Body of pancreas (tissue), 4 donors: ENCODE data around the gene UNC45B. TPM values are rescaled to one million over a fixed set of nuclear protein-coding genes. Genes with fewer than 3 reads are reported as not detected.

Source experiments
- ATAC-seq: fragments of 150-250 bp; one replicate; pipeline ENCODE4 v1.9.1; 2016
- DNase-seq, 4 donors: peaks; one replicate each; pipeline ENCODE4 v3.0.0-alpha.2; 2019
- H3K27ac ChIP-seq, 4 donors: fragments of 200-600 bp; sonication (generic); 1 replicate in 3 of 4; 2 replicates in 1 of 4; pipeline versions ENCODE4 v1.5.1 to v1.6.1; 2016 to 2019; ENCODE audit warnings: mild to moderate bottlenecking in 1 of 4, mixed read lengths in 1 of 4, moderate library complexity in 1 of 4
- H3K27me3 ChIP-seq, 2 donors: fragments of 200-600 bp; sonication (generic); one replicate each; pipeline ENCODE4 v1.6.0; 2016; ENCODE audit warnings: mild to moderate bottlenecking in 1 of 2
- H3K36me3 ChIP-seq, 2 donors: fragments of 200-600 bp; sonication (generic); replicated peaks in 1 of 2; 2 replicates each; pipeline ENCODE4 v1.5.1; 2016; ENCODE audit warnings: low read depth in 2 of 2; ENCODE audit not compliant: insufficient read depth in 1 of 2
- H3K4me1 ChIP-seq: fragments of 200-600 bp; sonication (generic); one replicate; pipeline ENCODE4 v1.6.0; 2016
- H3K4me3 ChIP-seq, 2 donors: fragments of 200-600 bp; sonication (generic); 1 replicate in 1 of 2; 2 replicates in 1 of 2; pipeline ENCODE4 v1.5.1; 2016 to 2019
- H3K9me3 ChIP-seq, 3 donors: fragments of 200-600 bp; sonication (generic); 1 replicate in 2 of 3; 2 replicates in 1 of 3; pipeline ENCODE4 v1.5.1; 2016
- POLR2A ChIP-seq, 3 donors: fragments of 450-650 bp; IDR thresholded peaks; one replicate each; pipeline ENCODE4 v1.6.1; 2016; ENCODE audit warnings: antibody characterized with exemption in 3 of 3, mild to moderate bottlenecking in 2 of 3
- WGBS, 2 donors: methylation state at CpG; one replicate each; pipeline ENCODE4 v1.1.5; 2017; 5-methylcytosine and 5-hydroxymethylcytosine counted together
- intact Hi-C: fragments of 100-400 bp; cut with DNase I; formaldehyde crosslinking; loops from one replicate; pipeline ENCODE4 v1.15.1; 2023
- total RNA-seq, 2 donors: library from RNA; depleted of rRNA; stranded (reverse); fragments of >200 nt; gene quantifications; one replicate each; pipeline ENCODE4 v1.1.0, GENCODE V29; 2016
- TF ChIP-seq, protein P1 (sequence below), 7 experiments: fragments of 450-650 bp in 4 of 7; fragments of 200-600 bp in 3 of 7; sonication (generic) in 3 of 7; IDR thresholded peaks; one replicate each; pipeline ENCODE4 v1.5.1; 2016 to 2019; ENCODE audit warnings: antibody characterized with exemption in 7 of 7

UNC45B gene
- total RNA-seq, 2 donors from 2014 or later: not detected

DNA sequence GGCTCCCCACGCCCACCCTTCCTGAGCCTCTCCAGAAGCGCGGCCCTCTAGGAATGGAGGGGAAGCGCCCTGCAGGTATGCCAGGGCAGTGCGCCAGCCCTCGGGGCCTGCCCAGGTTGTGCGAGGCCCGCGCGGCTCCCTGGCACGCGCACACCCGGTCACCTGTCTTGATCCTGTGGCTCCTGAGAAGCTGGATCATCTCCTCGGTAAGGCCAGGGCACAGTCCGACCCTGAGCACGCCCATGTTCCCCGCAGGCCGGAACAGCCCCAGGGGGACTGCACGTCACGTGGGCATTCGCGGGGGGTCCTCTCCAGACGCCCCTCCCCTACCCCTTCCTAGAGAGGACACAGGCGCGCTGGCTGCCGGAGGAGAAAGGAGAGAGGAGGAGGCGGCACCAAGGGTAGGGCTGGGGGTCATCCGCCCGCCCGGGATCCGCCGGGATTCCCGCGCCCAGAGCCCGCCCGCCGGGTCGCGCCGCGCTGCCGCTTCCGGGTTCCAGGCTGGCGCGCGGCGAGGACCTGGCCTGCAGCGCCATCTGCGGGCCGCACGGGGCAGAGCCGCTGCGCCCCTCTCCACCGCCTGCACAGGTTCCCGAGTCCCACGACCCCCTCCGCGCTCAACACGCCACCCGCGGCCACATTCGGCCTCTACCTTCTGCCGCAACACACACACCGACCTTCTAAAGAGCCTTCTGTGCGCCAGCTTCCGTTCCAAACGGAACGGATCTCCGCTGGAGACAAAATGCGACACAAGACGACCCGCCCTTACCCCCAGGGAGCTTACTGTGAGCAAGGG, 28.0 kb upstream of the UNC45B start, which contains the start of gene RAD51D:
Gene RAD51D (minus strand): TSS at position 491 of the 796 bp plus-strand sequence. CDS start 247 bp downstream, at position 244.
- Histone ChIP-seq H3K36me3 (no peaks in the 10 kb centered on the region), H3K27me3 (no peaks in the 10 kb centered on the region), H3K27ac (peak within 1 kb of the TSS; percentile 8 to 78 (median 69)), H3K9me3 (no peaks in the 10 kb centered on the region), H3K4me1 (peaks cover 17% of the 10 kb centered on the region), H3K4me3 (peak within 1 kb of the TSS; percentile 60 to 65)
- intact Hi-C loops: loop anchor here (5.0 to 10.0 kb wide), 2 partner anchors 575 to 697 kb away; no protein-coding TSS in a partner anchor
- ATAC-seq (peak; percentile 96), DNase-seq (peak; percentile 73 to 83 (median 78))
- peak in 2 of 3 donors; percentile 56 to 61 for TF ChIP-seq POLR2A (IDR thresholded peaks at IDR 0.05)
- TF ChIP-seq, protein P1, sequence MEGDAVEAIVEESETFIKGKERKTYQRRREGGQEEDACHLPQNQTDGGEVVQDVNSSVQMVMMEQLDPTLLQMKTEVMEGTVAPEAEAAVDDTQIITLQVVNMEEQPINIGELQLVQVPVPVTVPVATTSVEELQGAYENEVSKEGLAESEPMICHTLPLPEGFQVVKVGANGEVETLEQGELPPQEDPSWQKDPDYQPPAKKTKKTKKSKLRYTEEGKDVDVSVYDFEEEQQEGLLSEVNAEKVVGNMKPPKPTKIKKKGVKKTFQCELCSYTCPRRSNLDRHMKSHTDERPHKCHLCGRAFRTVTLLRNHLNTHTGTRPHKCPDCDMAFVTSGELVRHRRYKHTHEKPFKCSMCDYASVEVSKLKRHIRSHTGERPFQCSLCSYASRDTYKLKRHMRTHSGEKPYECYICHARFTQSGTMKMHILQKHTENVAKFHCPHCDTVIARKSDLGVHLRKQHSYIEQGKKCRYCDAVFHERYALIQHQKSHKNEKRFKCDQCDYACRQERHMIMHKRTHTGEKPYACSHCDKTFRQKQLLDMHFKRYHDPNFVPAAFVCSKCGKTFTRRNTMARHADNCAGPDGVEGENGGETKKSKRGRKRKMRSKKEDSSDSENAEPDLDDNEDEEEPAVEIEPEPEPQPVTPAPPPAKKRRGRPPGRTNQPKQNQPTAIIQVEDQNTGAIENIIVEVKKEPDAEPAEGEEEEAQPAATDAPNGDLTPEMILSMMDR (IDR thresholded peaks at IDR 0.05): peak; percentile 67 to 99 (median 93)
- 0 to 1% methylated on average over 12 to 71 of the region's 72 CpGs for WGBS, 2 donors

DNA sequence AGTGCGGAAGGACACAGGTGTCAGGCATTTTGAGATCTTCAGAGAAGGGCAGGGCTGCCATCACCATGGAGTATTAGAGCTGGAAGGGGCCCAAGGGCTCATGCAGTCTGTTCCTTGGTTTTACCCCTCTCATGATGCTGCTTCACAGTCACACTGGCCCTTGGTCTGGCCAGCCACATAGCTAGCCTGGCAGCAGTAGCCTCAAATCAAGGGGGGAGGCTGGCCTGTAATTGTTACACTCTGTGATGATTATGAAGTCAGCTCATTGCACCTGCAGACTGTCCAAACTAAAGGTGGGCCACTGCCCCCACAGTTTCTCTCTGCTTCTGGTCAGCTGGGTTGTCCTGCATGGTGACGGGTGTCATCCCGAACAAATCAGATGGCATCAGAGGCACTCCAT, 26.3 kb upstream of the UNC45B start, which contains the start of gene FNDC8:
Gene FNDC8 (plus strand): TSS at position 301 of the 400 bp plus-strand sequence. CDS start 79 bp downstream, at position 380.
- 86 to 93% methylated on average over 3 of the region's 3 CpGs for WGBS, 2 donors
- Histone ChIP-seq H3K27ac (no peak within 1 kb of the TSS), H3K36me3 (no peaks in the 10 kb centered on the region), H3K4me3 (no peak within 1 kb of the TSS), H3K9me3 (no peaks in the 10 kb centered on the region), H3K4me1 (peaks cover 17% of the 10 kb centered on the region), H3K27me3 (no peaks in the 10 kb centered on the region)
- ATAC-seq (no peak), DNase-seq (no peak)
- no peak for TF ChIP-seq POLR2A (IDR thresholded peaks at IDR 0.05)
- TF ChIP-seq, protein P1 (IDR thresholded peaks at IDR 0.05): no peak
- intact Hi-C loops: loop anchor here (5.0 kb wide), 1 partner anchor 699 kb away; no protein-coding TSS in a partner anchor

DNA sequence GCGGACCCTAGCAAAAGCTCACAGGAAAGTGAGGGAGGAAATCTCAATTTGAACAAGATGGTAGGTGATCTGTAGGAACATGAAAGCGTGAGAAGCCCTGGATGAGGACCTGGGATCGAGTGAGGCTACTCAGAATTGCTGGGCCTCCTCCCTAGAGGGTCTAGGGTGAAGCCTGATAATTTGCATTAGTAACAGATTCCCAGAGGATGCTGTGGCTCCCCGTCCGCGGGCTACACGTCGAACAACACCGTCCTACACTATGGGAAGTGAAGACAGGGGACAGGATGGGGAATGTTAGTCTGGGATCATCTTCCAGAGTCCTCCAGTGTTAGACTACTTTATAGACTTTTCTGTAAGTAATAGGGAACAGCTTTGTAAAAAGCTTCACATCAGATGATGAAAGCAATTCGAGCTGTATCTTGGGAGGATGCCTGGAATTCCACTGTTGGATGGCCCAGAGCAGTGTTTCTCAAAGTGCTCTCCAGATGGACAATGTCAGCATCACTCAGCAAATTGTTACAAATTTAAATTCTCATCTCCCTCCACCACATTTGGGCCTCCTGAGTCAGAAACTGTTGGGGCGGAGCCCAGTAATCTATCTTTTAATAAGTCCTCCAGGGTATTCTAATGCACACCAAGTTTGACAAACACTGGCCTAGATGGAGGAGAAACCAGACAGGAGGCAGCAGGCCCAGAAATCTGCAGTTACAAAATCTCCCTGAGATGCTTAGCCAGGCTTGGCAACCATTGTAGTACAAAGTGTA, 19.7 kb upstream of the UNC45B start:
- no peak overlapping the region for H3K4me3 ChIP-seq
- no peak overlapping the region for H3K27ac ChIP-seq
- ATAC-seq (peak; percentile 27), DNase-seq (peak in 2 of 4 donors; percentile 19 to 33)
- intact Hi-C loops: no loop called here
- TF ChIP-seq POLR2A (IDR thresholded peaks at IDR 0.05): no peak
- TF ChIP-seq, protein P1 (IDR thresholded peaks at IDR 0.05): no peak
- H3K27me3 ChIP-seq: no peaks in the 10 kb centered on the region
- 78 to 80% methylated on average over 11 of the region's 11 CpGs for WGBS, 2 donors
- peaks cover 0 to 5% of the 10 kb centered on the region in 2 donors for H3K36me3 ChIP-seq
- no peaks in the 10 kb centered on the region for H3K4me1 ChIP-seq
- no peaks in the 10 kb centered on the region for H3K9me3 ChIP-seq

GRCh38 chr17:35129154-35129972, 18.3 kb upstream of the UNC45B start:
- peaks cover 0 to 17% of the 10 kb centered on the region in 2 donors for H3K36me3 ChIP-seq
- ATAC-seq (no peak), DNase-seq (no peak)
- no peaks in the 10 kb centered on the region for H3K27me3 ChIP-seq
- H3K4me1 ChIP-seq: no peaks in the 10 kb centered on the region
- no peak overlapping the region for H3K4me3 ChIP-seq
- no peak for TF ChIP-seq POLR2A (IDR thresholded peaks at IDR 0.05)
- TF ChIP-seq, protein P1 (IDR thresholded peaks at IDR 0.05): no peak
- WGBS, 2 donors: 70 to 84% methylated on average over 5 to 11 of the region's 11 CpGs
- intact Hi-C loops: no loop called here
- no peak overlapping the region for H3K27ac ChIP-seq
- no peaks in the 10 kb centered on the region for H3K9me3 ChIP-seq
